SK-N-MC (cell line): ENCODE results near the gene NUP133.

Experiments
- EZH2 ChIP-seq: fragments of 200-600 bp; sonication (generic); IDR thresholded peaks from one replicate; pipeline ENCODE4 v1.6.1; 2017; ENCODE audit warnings: antibody characterized with exemption
- POLR2AphosphoS5 ChIP-seq: IDR thresholded peaks from 2 replicates; pipeline ENCODE4 v1.6.1; 2012; ENCODE audit warnings: mild to moderate bottlenecking, low read depth, low read length, borderline replicate concordance

GRCh38 chr1:229412056-229412455 is 96.1 kb downstream of the NUP133 start:
- TF ChIP-seq EZH2 (no peak), POLR2AphosphoS5 (no peak)
